HEK293T (cell line): ENCODE results near the gene GRM7.

ENCODE experiments used
- CTCF ChIA-PET: fragments of 350-600 bp; formaldehyde crosslinking; extraction: SDS; loops from one replicate; lab custom pipeline; 2021; ENCODE audit warnings: antibody characterized with exemption, inconsistent platforms; lab: Yijun Ruan, JAX
- POLR2A ChIA-PET: fragments of 350-600 bp; formaldehyde crosslinking; extraction: SDS; loops from one replicate; lab custom pipeline; 2020; ENCODE audit warnings: antibody characterized with exemption, inconsistent platforms; lab: Yijun Ruan, JAX
- DNase-seq: peaks from one replicate; pipeline ENCODE4 v3.0.0; 2012; ENCODE audit warnings: mixed read lengths; ENCODE audit errors: extremely low spot score
- ARNT ChIP-seq: fragments of 450-650 bp; IDR thresholded peaks from 2 replicates; pipeline ENCODE4 v1.6.1; 2017; ENCODE audit warnings: mild to moderate bottlenecking
- BHLHE40 ChIP-seq: fragments of 450-650 bp; IDR thresholded peaks from 2 replicates; pipeline ENCODE4 v1.6.1; 2016; ENCODE audit warnings: mild to moderate bottlenecking, moderate library complexity, borderline replicate concordance
- CTBP1 ChIP-seq: fragments of 450-650 bp; IDR thresholded peaks from 2 replicates; pipeline ENCODE4 v1.6.1; 2016; ENCODE audit warnings: borderline replicate concordance
- ELF4 ChIP-seq: fragments of 450-650 bp; IDR thresholded peaks from 2 replicates; pipeline ENCODE4 v1.6.1; 2017; ENCODE audit warnings: antibody characterized with exemption
- FOXA1 ChIP-seq: fragments of 450-650 bp; IDR thresholded peaks from 2 replicates; pipeline ENCODE4 v1.6.1; 2016; ENCODE audit warnings: mild to moderate bottlenecking
- FOXK2 ChIP-seq: fragments of 450-650 bp; IDR thresholded peaks from 2 replicates; pipeline ENCODE4 v1.6.1; 2016; ENCODE audit warnings: mild to moderate bottlenecking
- FOXM1 ChIP-seq: fragments of 450-650 bp; IDR thresholded peaks from 2 replicates; pipeline ENCODE4 v1.6.1; 2017; ENCODE audit warnings: mild to moderate bottlenecking, borderline replicate concordance
- HDGF ChIP-seq: fragments of 450-650 bp; IDR thresholded peaks from 2 replicates; pipeline ENCODE4 v1.6.1; 2017; ENCODE audit warnings: antibody characterized with exemption, borderline replicate concordance
- L3MBTL2 ChIP-seq: fragments of 450-650 bp; conservative IDR thresholded peaks from 2 replicates; pipeline ENCODE4 v1.6.1; 2016; ENCODE audit warnings: mild to moderate bottlenecking
- LEF1 ChIP-seq: fragments of 450-650 bp; IDR thresholded peaks from 2 replicates; pipeline ENCODE4 v1.6.1; 2017; ENCODE audit warnings: mild to moderate bottlenecking, borderline replicate concordance
- NFRKB ChIP-seq: fragments of 450-650 bp; IDR thresholded peaks from 2 replicates; pipeline ENCODE4 v1.6.1; 2016; ENCODE audit warnings: mild to moderate bottlenecking, moderate library complexity
- PKNOX1 ChIP-seq: fragments of 450-650 bp; IDR thresholded peaks from 2 replicates; pipeline ENCODE4 v1.6.1; 2016
- SP1 ChIP-seq: fragments of 450-650 bp; IDR thresholded peaks from 2 replicates; pipeline ENCODE4 v1.6.1; 2017
- SUZ12 ChIP-seq: fragments of 450-650 bp; IDR thresholded peaks from 2 replicates; pipeline ENCODE4 v1.6.1; 2016; ENCODE audit warnings: mild to moderate bottlenecking
- TARDBP ChIP-seq: fragments of 450-650 bp; IDR thresholded peaks from 2 replicates; pipeline ENCODE4 v1.6.1; 2016
- ZNF384 ChIP-seq: fragments of 450-650 bp; IDR thresholded peaks from 2 replicates; pipeline ENCODE4 v1.6.1; 2016

Gene GRM7

GRCh38 chr3:7658294-7658693, 797.4 kb downstream of the GRM7 start:
- ChIA-PET POLR2A (no interaction called here), CTCF (no interaction called here)
- TF ChIP-seq SP1 (no peak), PKNOX1 (no peak), BHLHE40 (no peak), L3MBTL2 (no peak), HDGF (no peak), FOXA1 (no peak), ARNT (no peak), SUZ12 (no peak), TARDBP (no peak), FOXM1 (no peak), ZNF384 (no peak), NFRKB (no peak), LEF1 (no peak), FOXK2 (no peak), ELF4 (no peak), CTBP1 (no peak)
- no peak for DNase-seq

- POLR2A ChIA-PET, result no interaction called here
- no peak for TF ChIP-seq FOXA1
- TF ChIP-seq BHLHE40, result no peak
- no peak for TF ChIP-seq FOXK2
- no peak for TF ChIP-seq HDGF
- TF ChIP-seq NFRKB, result no peak
- TF ChIP-seq ZNF384, result no peak
- CTCF ChIA-PET, result no interaction called here
- no peak for DNase-seq
Measured at GRCh38 chr3:7659079-7659478, 798.2 kb downstream of the GRM7 start.

GRCh38 chr3:7663771-7664170, 802.9 kb downstream of the GRM7 start:
- no peak for DNase-seq
- ChIA-PET CTCF (no interaction called here), POLR2A (no interaction called here)
- TF ChIP-seq FOXM1 (no peak), NFRKB (no peak), L3MBTL2 (no peak), TARDBP (no peak), ARNT (no peak), SP1 (no peak), FOXK2 (no peak), BHLHE40 (no peak), ZNF384 (no peak), ELF4 (no peak), SUZ12 (no peak), PKNOX1 (no peak), LEF1 (no peak)

DNA sequence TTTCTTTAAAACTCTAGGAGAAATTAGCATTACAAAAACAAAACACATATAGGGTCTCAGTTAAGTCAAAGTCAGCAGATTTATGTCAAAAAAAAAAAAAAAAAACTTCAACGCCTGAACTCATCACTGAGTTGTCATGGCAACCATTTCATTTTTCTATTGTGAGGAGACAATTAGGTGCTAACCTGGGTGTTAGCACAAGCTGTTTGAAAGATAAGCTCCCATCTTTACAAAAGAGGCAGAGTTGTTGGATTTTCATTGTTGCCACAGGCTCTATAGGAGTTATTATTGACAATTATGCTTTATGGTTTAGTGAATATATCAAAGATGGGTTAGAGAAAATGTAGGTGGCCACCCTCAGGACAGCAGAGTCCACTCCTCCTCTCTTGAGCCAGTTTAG, 806.9 kb downstream of the GRM7 start:
- ChIA-PET CTCF (no interaction called here), POLR2A (no interaction called here)
- TF ChIP-seq SP1 (no peak), L3MBTL2 (no peak), ARNT (no peak), BHLHE40 (no peak), FOXK2 (no peak), ELF4 (no peak), TARDBP (no peak), PKNOX1 (no peak), ZNF384 (no peak), CTBP1 (no peak), FOXM1 (no peak), NFRKB (no peak), HDGF (no peak), FOXA1 (no peak), LEF1 (no peak), SUZ12 (no peak)
- no peak for DNase-seq

DNA sequence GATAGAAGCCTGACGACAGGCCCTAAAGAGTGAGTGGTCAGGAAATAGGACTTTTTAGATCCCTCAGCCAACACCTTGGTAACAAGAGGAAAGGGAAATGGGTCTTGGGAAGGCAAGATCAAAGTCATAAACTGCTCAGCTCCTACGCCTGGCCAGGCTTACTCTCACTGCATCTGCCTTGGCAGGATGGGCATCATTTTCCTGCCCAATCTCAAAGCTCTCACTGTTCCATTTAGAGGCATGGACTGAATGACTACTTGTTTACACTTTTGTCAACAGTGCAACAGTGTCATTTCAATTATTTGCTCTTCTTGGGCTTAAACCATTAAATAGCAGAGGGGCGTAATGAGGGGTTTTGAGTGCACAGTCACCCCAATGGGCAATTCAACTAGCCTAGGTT, 808.7 kb downstream of the GRM7 start:
- TF ChIP-seq ARNT (no peak), ELF4 (no peak), FOXA1 (no peak), LEF1 (no peak), TARDBP (no peak), FOXK2 (no peak), L3MBTL2 (no peak), CTBP1 (no peak), FOXM1 (no peak), SP1 (no peak), ZNF384 (no peak), HDGF (no peak), NFRKB (no peak), SUZ12 (no peak), BHLHE40 (no peak), PKNOX1 (no peak)
- ChIA-PET CTCF (no interaction called here), POLR2A (no interaction called here)
- no peak for DNase-seq

DNA sequence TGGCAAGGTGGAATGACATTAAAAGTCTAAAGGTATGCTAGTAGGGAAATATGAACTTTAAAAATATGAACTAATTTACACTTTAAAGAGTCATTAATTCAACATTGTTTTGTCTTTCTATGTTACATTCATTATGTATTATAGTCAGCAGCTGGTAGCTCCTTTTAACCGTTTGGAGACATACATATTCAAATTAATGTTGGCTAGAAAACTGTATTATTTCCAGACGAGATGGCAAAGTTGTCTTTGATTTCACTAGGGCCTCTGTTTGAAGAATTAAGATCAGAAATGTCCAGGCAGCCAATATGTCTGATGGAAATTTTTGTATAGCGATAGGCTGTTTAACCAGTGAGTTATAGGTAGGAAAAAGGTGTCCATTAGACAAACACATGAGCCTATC, 817.6 kb downstream of the GRM7 start:
- TF ChIP-seq SP1, result no peak
- TF ChIP-seq TARDBP, result no peak
- TF ChIP-seq FOXK2, result no peak
- TF ChIP-seq PKNOX1, result no peak
- no peak for TF ChIP-seq ZNF384
- TF ChIP-seq CTBP1, result no peak
- no peak for TF ChIP-seq SUZ12
- TF ChIP-seq BHLHE40, result no peak
- no peak for TF ChIP-seq FOXA1
- TF ChIP-seq L3MBTL2, result no peak
- TF ChIP-seq NFRKB, result no peak
- TF ChIP-seq ARNT, result no peak
- no peak for TF ChIP-seq ELF4
- TF ChIP-seq LEF1, result no peak
- ChIA-PET POLR2A (no interaction called here), CTCF (no interaction called here)
- no peak for DNase-seq
